ENCODE measurements around the gene VWA1.
"Not testable (repeated sequence)": the region's sequence is repeated elsewhere in the genome, so short reads cannot be mapped to it uniquely, and the experiment has no call there.

The VWA1 gene

GRCh38 chr1:1470626-1471388 is 35.3 kb downstream of the VWA1 start:
- ATAC-seq: peak; percentile 20
- TF ChIP-seq ISL1 (CRISPR knock-in tag; IDR thresholded peaks at IDR 0.05): no peak
- no peak for TF ChIP-seq GLIS3 (CRISPR knock-in tag; IDR thresholded peaks at IDR 0.05)
- TF ChIP-seq TCF4 (CRISPR knock-in tag; IDR thresholded peaks at IDR 0.05; ENCODE audit: borderline replicate concordance): no peak
- no peak for TF ChIP-seq TSHZ2 (CRISPR knock-in tag; IDR thresholded peaks at IDR 0.05)
- TF ChIP-seq BACH2 (CRISPR knock-in tag; IDR thresholded peaks at IDR 0.05; ENCODE audit: borderline replicate concordance): no peak
- TF ChIP-seq PPARA (CRISPR knock-in tag; IDR thresholded peaks at IDR 0.05; ENCODE audit: borderline replicate concordance): no peak
- no peak for TF ChIP-seq OSR1 (CRISPR knock-in tag; IDR thresholded peaks at IDR 0.05)
- no peak for TF ChIP-seq TOX (CRISPR knock-in tag; IDR thresholded peaks at IDR 0.05; ENCODE audit: borderline replicate concordance)
- no peak for TF ChIP-seq SNAI2 (CRISPR knock-in tag; IDR thresholded peaks at IDR 0.05)
- TF ChIP-seq ARNTL (CRISPR knock-in tag; IDR thresholded peaks at IDR 0.05; ENCODE audit: borderline replicate concordance, low read depth): no peak
- TF ChIP-seq CSRNP3 (CRISPR knock-in tag; IDR thresholded peaks at IDR 0.05): no peak
- no peak for TF ChIP-seq POU6F1 (CRISPR knock-in tag; IDR thresholded peaks at IDR 0.05; ENCODE audit: borderline replicate concordance, low read depth)
- no peak for TF ChIP-seq ZNF565 (CRISPR knock-in tag; conservative IDR thresholded peaks at IDR 0.05; ENCODE audit: low read depth)
- no peak for TF ChIP-seq ZFP30 (CRISPR knock-in tag; IDR thresholded peaks at IDR 0.05)

GRCh38 chr1:1471389-1472052 is 36.0 kb downstream of the VWA1 start, which contains the start of gene ATAD3B:
Gene ATAD3B, plus strand, starts transcription at chr1:1471765. Its CDS starts 120 bp downstream, at chr1:1471885.
- no peak for TF ChIP-seq PATZ1 (CRISPR knock-in tag; IDR thresholded peaks at IDR 0.05; ENCODE audit: borderline replicate concordance)
- peak; percentile 94 for ATAC-seq

GRCh38 chr1:1472053-1472876 is 36.8 kb downstream of the VWA1 start:
- ATAC-seq: peak; percentile 24

- not testable (repeated sequence) for ATAC-seq
These were observed 40.5 kb downstream of the VWA1 start for GRCh38 chr1:1476011-1476410.

GRCh38 chr1:1477206-1477605 is 41.7 kb downstream of the VWA1 start:
- TF ChIP-seq PPARA (CRISPR knock-in tag; IDR thresholded peaks at IDR 0.05; ENCODE audit: borderline replicate concordance): no peak
- no peak for ATAC-seq
